Activated CD4-positive, alpha-beta T cell treated with anti-CD3 and anti-CD28 coated beads, Interleukin-2, amount 10 ng/mL, durations not matched to agents 24 days and 14 days (primary cell): Measurements from ENCODE around the gene SHH. TPM values are rescaled to one million over a fixed set of nuclear protein-coding genes. Genes with fewer than 3 reads are reported as not detected.

ENCODE experiments used
- DNase-seq: peaks from one replicate; pipeline ENCODE4 v3.0.0; 2022
- H3K27ac Mint-ChIP-seq: one replicate; pipeline ENCODE4 v1.8.0; 2022; ENCODE audit warnings: mild to moderate bottlenecking, mixed read lengths
- H3K27me3 Mint-ChIP-seq: one replicate; pipeline ENCODE4 v1.8.0; 2022; ENCODE audit warnings: mixed read lengths
- H3K36me3 Mint-ChIP-seq: one replicate; pipeline ENCODE4 v1.8.0; 2022; ENCODE audit warnings: low read depth, mild to moderate bottlenecking, mixed read lengths
- H3K4me1 Mint-ChIP-seq: one replicate; pipeline ENCODE4 v1.8.0; 2021; ENCODE audit warnings: mixed read lengths
- H3K4me3 Mint-ChIP-seq: one replicate; pipeline ENCODE4 v1.8.0; 2022; ENCODE audit warnings: mild to moderate bottlenecking, moderate library complexity, mixed read lengths
- H3K9me3 Mint-ChIP-seq: one replicate; pipeline ENCODE4 v1.8.0; 2021; ENCODE audit warnings: mixed read lengths
- intact Hi-C: fragments of 100-400 bp; cut with micrococcal nuclease; formaldehyde crosslinking; loops from one replicate; pipeline ENCODE4 v1.15.1; 2023
- total RNA-seq: library from RNA; stranded (reverse); gene quantifications from 2 replicates; pipeline ENCODE4 v1.2.3, GENCODE V29; 2022

Gene SHH
- total RNA-seq, 1 donor from 2014 or later = not detected

DNA sequence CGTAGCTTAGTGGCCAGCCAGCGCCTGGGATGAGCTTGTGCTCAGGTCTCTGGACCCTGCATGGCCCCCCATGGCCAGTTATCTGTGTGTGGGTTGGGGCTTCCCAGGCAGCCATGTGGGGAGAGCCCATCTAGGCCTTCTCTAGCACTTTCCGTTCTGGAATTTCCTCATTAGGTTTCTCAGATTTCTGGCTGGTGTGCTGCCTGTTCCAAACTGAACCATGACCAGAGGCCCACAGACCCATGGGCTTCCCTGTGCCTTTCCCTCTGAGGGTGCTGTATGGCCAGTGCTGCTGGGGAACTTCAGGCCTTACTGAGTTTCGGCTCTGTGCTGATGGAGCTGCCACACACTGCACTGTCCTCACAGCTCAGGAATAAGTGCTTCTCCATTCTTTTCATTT, 50.2 kb downstream of the SHH start:
- intact Hi-C loops = loop anchor here (5.0 to 10.0 kb wide), 3 partner anchors 465 to 837 kb away; partner anchors contain the start of gene INSIG1
- Mint-ChIP-seq H3K27ac (peak overlapping the region; percentile 99), H3K4me3 (peak overlapping the region; percentile 83), H3K4me1 (peaks cover 61% of the 10 kb centered on the region), H3K36me3 (peaks cover 57% of the 10 kb centered on the region), H3K9me3 (peaks cover 5% of the 10 kb centered on the region), H3K27me3 (no peaks in the 10 kb centered on the region)
- DNase-seq = no peak

- peaks cover 65% of the 10 kb centered on the region for H3K4me1 Mint-ChIP-seq
- DNase-seq = no peak
- H3K9me3 Mint-ChIP-seq = peaks cover 5% of the 10 kb centered on the region
- peaks cover 60% of the 10 kb centered on the region for H3K36me3 Mint-ChIP-seq
- no peaks in the 10 kb centered on the region for H3K27me3 Mint-ChIP-seq
- H3K4me3 Mint-ChIP-seq = no peak overlapping the region
- peak overlapping the region; percentile 99 for H3K27ac Mint-ChIP-seq
- intact Hi-C loops = loop anchor here (5.0 to 10.0 kb wide), 3 partner anchors 464 to 836 kb away; partner anchors contain the start of gene INSIG1
These were observed 51.1 kb downstream of the SHH start for GRCh38 chr7:155761162-155761561.

- H3K36me3 Mint-ChIP-seq = peaks cover 54% of the 10 kb centered on the region
- intact Hi-C loops = loop anchor here (5.0 to 10.0 kb wide), 3 partner anchors 463 to 835 kb away; partner anchors contain the start of gene INSIG1
These were observed 52.4 kb downstream of the SHH start for GRCh38 chr7:155759740-155760430.

GRCh38 chr7:155758348-155758747, 53.9 kb downstream of the SHH start:
- no peak overlapping the region for H3K27ac Mint-ChIP-seq
- intact Hi-C loops = no loop called here
- no peaks in the 10 kb centered on the region for H3K27me3 Mint-ChIP-seq
- peaks cover 55% of the 10 kb centered on the region for H3K36me3 Mint-ChIP-seq
- peaks cover 60% of the 10 kb centered on the region for H3K4me1 Mint-ChIP-seq
- no peak for DNase-seq
- H3K9me3 Mint-ChIP-seq = peaks cover 5% of the 10 kb centered on the region
- no peak overlapping the region for H3K4me3 Mint-ChIP-seq

More at GRCh38 chr7:155759740-155760430, 52.4 kb downstream of the SHH start:
- Mint-ChIP-seq H3K4me1 (peaks cover 62% of the 10 kb centered on the region), H3K4me3 (no peak overlapping the region), H3K27ac (peak overlapping the region; percentile 58), H3K9me3 (peaks cover 5% of the 10 kb centered on the region), H3K27me3 (no peaks in the 10 kb centered on the region)
- DNase-seq = no peak

- Mint-ChIP-seq H3K9me3 (peaks cover 5% of the 10 kb centered on the region), H3K27ac (no peak overlapping the region), H3K36me3 (peaks cover 49% of the 10 kb centered on the region), H3K4me1 (peaks cover 55% of the 10 kb centered on the region), H3K4me3 (no peak overlapping the region), H3K27me3 (no peaks in the 10 kb centered on the region)
- no peak for DNase-seq
- intact Hi-C loops = no loop called here
These were observed 55.9 kb downstream of the SHH start for GRCh38 chr7:155756322-155756721.

DNA sequence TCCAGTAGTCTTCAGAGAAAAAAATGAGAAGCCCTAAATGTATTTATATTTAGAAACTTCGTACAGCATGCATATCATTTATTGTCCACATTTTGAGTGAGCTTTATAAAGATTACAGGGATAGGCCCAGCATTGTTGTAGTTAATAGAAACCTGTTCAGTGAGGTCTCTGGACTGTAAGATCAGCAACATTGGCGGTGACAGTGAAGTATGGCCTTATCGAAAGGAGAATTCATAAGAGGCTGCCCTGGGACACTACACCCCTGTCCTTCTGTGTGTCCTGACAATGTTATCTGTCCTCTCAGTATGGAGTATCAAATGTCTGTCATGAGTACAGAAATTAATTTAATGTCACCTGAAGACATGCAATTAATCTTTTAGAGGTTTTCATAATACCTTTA, 57.2 kb downstream of the SHH start:
- peaks cover 5% of the 10 kb centered on the region for H3K9me3 Mint-ChIP-seq
- peaks cover 40% of the 10 kb centered on the region for H3K36me3 Mint-ChIP-seq
- no peak overlapping the region for H3K4me3 Mint-ChIP-seq
- intact Hi-C loops = no loop called here
- no peak overlapping the region for H3K27ac Mint-ChIP-seq
- H3K4me1 Mint-ChIP-seq = peaks cover 51% of the 10 kb centered on the region
- no peak for DNase-seq
- H3K27me3 Mint-ChIP-seq = no peaks in the 10 kb centered on the region

GRCh38 chr7:155754165-155754564, 58.1 kb downstream of the SHH start:
- H3K36me3 Mint-ChIP-seq = peaks cover 42% of the 10 kb centered on the region
- H3K4me3 Mint-ChIP-seq = no peak overlapping the region
- intact Hi-C loops = no loop called here
- peaks cover 5% of the 10 kb centered on the region for H3K9me3 Mint-ChIP-seq
- no peak overlapping the region for H3K27ac Mint-ChIP-seq
- DNase-seq = no peak
- peaks cover 57% of the 10 kb centered on the region for H3K4me1 Mint-ChIP-seq
- H3K27me3 Mint-ChIP-seq = no peaks in the 10 kb centered on the region

DNA sequence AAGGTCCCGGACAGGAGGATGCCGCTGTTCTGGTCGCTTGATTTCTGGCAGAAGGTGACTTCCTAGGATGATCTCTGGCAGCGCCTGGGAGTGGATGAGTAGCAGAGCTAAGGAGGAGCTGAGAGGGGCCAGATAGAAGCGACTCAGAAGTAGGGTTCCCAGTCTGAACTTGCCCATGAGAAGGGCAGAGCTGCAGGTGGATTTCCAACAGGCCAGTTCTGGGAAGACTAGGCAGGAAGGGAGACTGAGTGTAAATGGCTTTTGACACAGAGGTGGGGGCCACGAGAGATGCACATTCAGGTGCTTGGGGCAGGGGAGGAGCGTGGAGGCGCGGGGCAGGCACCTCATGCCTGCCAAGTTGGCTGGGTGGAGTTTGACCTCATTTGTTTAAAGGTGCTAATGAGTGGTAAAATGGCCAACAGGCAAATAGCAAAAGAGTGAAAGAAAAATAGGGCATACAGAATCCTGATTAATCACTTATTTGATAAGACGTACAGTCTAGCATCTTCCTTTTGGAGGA, 58.8 kb downstream of the SHH start:
- Mint-ChIP-seq H3K36me3 (peaks cover 43% of the 10 kb centered on the region), H3K4me1 (peaks cover 58% of the 10 kb centered on the region), H3K9me3 (peaks cover 5% of the 10 kb centered on the region), H3K4me3 (no peak overlapping the region), H3K27ac (peak overlapping the region; percentile 12), H3K27me3 (no peaks in the 10 kb centered on the region)
- DNase-seq = no peak
- intact Hi-C loops = loop anchor here (1.0 kb wide), 1 partner anchor 11 kb away; no protein-coding TSS in a partner anchor

- peak overlapping the region; percentile 12 for H3K27ac Mint-ChIP-seq
- peaks cover 45% of the 10 kb centered on the region for H3K36me3 Mint-ChIP-seq
- no peak for DNase-seq
- H3K4me3 Mint-ChIP-seq = no peak overlapping the region
- peaks cover 5% of the 10 kb centered on the region for H3K9me3 Mint-ChIP-seq
- peaks cover 62% of the 10 kb centered on the region for H3K4me1 Mint-ChIP-seq
- intact Hi-C loops = loop anchor here (1.0 kb wide), 1 partner anchor 11 kb away; no protein-coding TSS in a partner anchor
- H3K27me3 Mint-ChIP-seq = no peaks in the 10 kb centered on the region
These were observed 59.4 kb downstream of the SHH start for GRCh38 chr7:155752756-155753445.

DNA sequence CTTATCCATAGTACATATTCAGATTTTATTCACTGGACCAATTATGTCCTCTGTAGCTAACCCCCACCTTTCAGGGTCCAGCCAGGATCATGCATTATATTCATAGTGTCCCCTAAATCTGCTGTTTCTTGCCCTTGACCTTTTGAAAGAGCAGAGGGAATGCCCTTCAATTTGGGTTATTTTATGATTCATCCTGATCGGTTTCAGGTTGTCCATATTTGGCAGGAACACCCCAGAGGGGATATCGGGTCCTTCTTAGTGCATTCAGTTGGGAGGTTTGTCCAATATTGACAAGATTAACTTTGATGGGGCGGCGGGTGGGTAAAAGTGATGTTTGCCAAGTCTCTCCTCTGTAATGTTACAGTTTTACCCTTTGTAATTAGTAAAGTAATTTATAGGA, 60.9 kb downstream of the SHH start:
- Mint-ChIP-seq H3K36me3 (peaks cover 43% of the 10 kb centered on the region), H3K9me3 (no peaks in the 10 kb centered on the region), H3K4me3 (no peak overlapping the region), H3K27ac (no peak overlapping the region), H3K27me3 (no peaks in the 10 kb centered on the region), H3K4me1 (peaks cover 66% of the 10 kb centered on the region)
- no peak for DNase-seq
- intact Hi-C loops = no loop called here

GRCh38 chr7:155750255-155751125, 61.8 kb downstream of the SHH start:
- Mint-ChIP-seq H3K4me3 (no peak overlapping the region), H3K27me3 (no peaks in the 10 kb centered on the region), H3K36me3 (peaks cover 52% of the 10 kb centered on the region), H3K4me1 (peaks cover 70% of the 10 kb centered on the region), H3K9me3 (no peaks in the 10 kb centered on the region), H3K27ac (no peak overlapping the region)
- intact Hi-C loops = no loop called here
- DNase-seq = no peak
